Stimulated activated CD4-positive, alpha-beta T cell treated with anti-CD3 and anti-CD28 coated beads, Interleukin-2, amount 100 ng/mL, for 4 hours (primary cell): ENCODE measurements around the gene MYCN.
"Not testable (repeated sequence)": the region's sequence is repeated elsewhere in the genome, so short reads cannot be mapped to it uniquely, and the experiment has no call there.

Experiments used
- DNase-seq: peaks from one replicate; pipeline ENCODE4 v3.0.0-alpha.2; 2020; ENCODE audit warnings: low read depth

The MYCN gene

GRCh38 chr2:15907461-15908324 is 32.7 kb upstream of the MYCN start:
- DNase-seq: no peak

GRCh38 chr2:15908371-15908770 is 32.0 kb upstream of the MYCN start:
- DNase-seq: no peak

GRCh38 chr2:15909157-15909556 is 31.2 kb upstream of the MYCN start:
- DNase-seq: no peak

- no peak for DNase-seq
Measured at GRCh38 chr2:15909736-15910135, 30.6 kb upstream of the MYCN start.

GRCh38 chr2:15911270-15911669 is 29.1 kb upstream of the MYCN start:
- not testable (repeated sequence) for DNase-seq

GRCh38 chr2:15911686-15912085 is 28.7 kb upstream of the MYCN start:
- no peak for DNase-seq

GRCh38 chr2:15912203-15912602 is 28.1 kb upstream of the MYCN start:
- DNase-seq: no peak

- DNase-seq: no peak
Measured at GRCh38 chr2:15913146-15913545, 27.2 kb upstream of the MYCN start.

GRCh38 chr2:15914596-15915385 is 25.6 kb upstream of the MYCN start:
- DNase-seq: no peak

GRCh38 chr2:15915546-15915945 is 24.8 kb upstream of the MYCN start:
- not testable (repeated sequence) for DNase-seq

GRCh38 chr2:15916336-15916735 is 24.0 kb upstream of the MYCN start:
- no peak for DNase-seq

GRCh38 chr2:15918761-15919356 is 21.5 kb upstream of the MYCN start:
- no peak for DNase-seq

- no peak for DNase-seq
Measured at GRCh38 chr2:15919716-15920434, 20.5 kb upstream of the MYCN start.

- DNase-seq: no peak
Measured at GRCh38 chr2:15920696-15921095, 19.7 kb upstream of the MYCN start.

- DNase-seq: no peak
Measured at GRCh38 chr2:15923597-15923996, 16.8 kb upstream of the MYCN start.

- DNase-seq: no peak
Measured at GRCh38 chr2:15925819-15926218, 14.5 kb upstream of the MYCN start.

GRCh38 chr2:15926252-15926651 is 14.1 kb upstream of the MYCN start:
- no peak for DNase-seq

GRCh38 chr2:15927551-15928218 is 12.7 kb upstream of the MYCN start:
- no peak for DNase-seq

- DNase-seq: not testable (repeated sequence)
Measured at GRCh38 chr2:15929008-15929407, 11.3 kb upstream of the MYCN start.

- no peak for DNase-seq
Measured at GRCh38 chr2:15929861-15930260, 10.5 kb upstream of the MYCN start.

GRCh38 chr2:15930589-15931318 is 9.6 kb upstream of the MYCN start:
- no peak for DNase-seq
